Measurements from ENCODE around the gene MFSD11. TPM values are rescaled to one million over a fixed set of nuclear protein-coding genes. Genes with fewer than 3 reads are reported as not detected.

Gene MFSD11
- total and polyA plus RNA-seq, 2 of the 8 experiments (the other 6 are each of a cell fraction or from before 2014, with no cell fraction given): 17.7 to 19.8 TPM

- Histone ChIP-seq H3K4me1 (replicated peaks in 1 of 4; ENCODE audit: control insufficient read depth in 3 of 4, insufficient read depth in 4 of 4, low read length in 3 of 4) (peaks cover 0 to 9% (median 2%) of the 10 kb centered on the region in 4 experiments; a peak in 5 of 7 replicates), H3K23me2 (ENCODE audit: low read depth, low read length) (peaks cover 11% of the 10 kb centered on the region), H3K4me2 (ENCODE audit: insufficient read depth in 1 of 2, low read depth in 2 of 2, low read length in 2 of 2) (peak overlapping the region; percentile 83 to 85), H3K9ac (replicated peaks in 1 of 4; ENCODE audit: extremely low read depth in 1 of 4, low read depth in 3 of 4, low read length in 3 of 4) (peak overlapping the region; percentile 50 to 71 (median 61); a peak in 6 of 7 replicates), H3K27ac (ENCODE audit: low read depth, low read length) (peak overlapping the region; percentile 71; the same call in 1 of the 2 replicates), H2BK12ac (ENCODE audit: low read depth, low read length) (no peak overlapping the region), H3K9me3 (ENCODE audit: insufficient read depth in 2 of 2, low read depth in 1 of 2, low read length in 1 of 2) (no peaks in the 10 kb centered on the region), H2BK20ac (ENCODE audit: low read length) (no peak overlapping the region), H3K36me3 (ENCODE audit: control insufficient read depth in 2 of 4, insufficient read depth in 4 of 4, low read length in 3 of 4) (peaks cover 8 to 27% (median 19%) of the 10 kb centered on the region in 4 experiments; a peak in 6 of 8 replicates), H4K8ac (ENCODE audit: extremely low read depth, insufficient read depth, low read length) (no peak overlapping the region), H4K5ac (ENCODE audit: insufficient read length, low read depth, low read length) (no peak overlapping the region), H3K56ac (replicated peaks; ENCODE audit: insufficient read length, low read depth, low read length) (peak overlapping the region; percentile 59), H3K14ac (ENCODE audit: insufficient read length) (no peak overlapping the region), H2AFZ (ENCODE audit: low read length) (no peak overlapping the region), H3K27me3 (replicated peaks in 1 of 4; ENCODE audit: control insufficient read depth in 3 of 4, extremely low read depth in 1 of 4, insufficient read depth in 3 of 4, low read length in 3 of 4) (no peaks in the 10 kb centered on the region; a peak in 2 of 7 replicates), H3K79me1 (ENCODE audit: low read depth, low read length) (peaks cover 7% of the 10 kb centered on the region), H4K91ac (replicated peaks; ENCODE audit: insufficient read length, low read length) (no peak overlapping the region), H2AK5ac (ENCODE audit: low read depth, low read length) (no peak overlapping the region), H2BK120ac (replicated peaks; ENCODE audit: low read depth, low read length) (no peak overlapping the region), H3K18ac (ENCODE audit: extremely low read depth, low read length) (no peak overlapping the region), H3K4ac (replicated peaks; ENCODE audit: insufficient read length, low read depth, low read length) (no peak overlapping the region), H3K4me3 (ENCODE audit: extremely low read depth in 1 of 4, insufficient read depth in 2 of 4, low read depth in 3 of 4, low read length in 4 of 4) (peak overlapping the region; percentile 68 to 99 (median 81)), H3K23ac (ENCODE audit: insufficient read length) (no peak overlapping the region), H2BK15ac (ENCODE audit: low read length) (no peak overlapping the region), H3K79me2 (ENCODE audit: control insufficient read depth in 1 of 2, insufficient read depth in 2 of 2, low read length in 2 of 2) (peaks cover 0 to 34% of the 10 kb centered on the region in 2 experiments; a peak in 2 of 4 replicates), H2BK5ac (ENCODE audit: low read depth, low read length) (no peak overlapping the region), H4K20me1 (replicated peaks in 1 of 2; ENCODE audit: control insufficient read depth in 1 of 2, insufficient read depth in 2 of 2, low read length in 2 of 2) (peaks cover 0 to 10% of the 10 kb centered on the region in 2 experiments)
- 37% methylated on average over 21 of the region's 38 CpGs; no CpG with 5 or more reads in 1 of the 2 experiments for WGBS, 2 experiments (ENCODE audit: extremely low coverage in 1 of 2, insufficient coverage in 1 of 2, insufficient read length in 1 of 2, insufficient replicate concordance in 2 of 2, low coverage in 1 of 2, low lambda C conversion rate in 2 of 2, missing lambda C conversion rate in 1 of 2)
- POLR2A ChIA-PET (ENCODE audit: partially characterized antibody): interaction anchor here (0.8 to 8.4 kb wide), 6 partner anchors 8 to 168 kb away, joined by 3 to 181 read pairs (median 4); partner anchors contain the start of genes MFSD11, MXRA7 and SRSF2
- CTCF ChIA-PET (ENCODE audit: partially characterized antibody): interaction anchor here (1.6 to 2.3 kb wide), 3 partner anchors 9 to 41 kb away, joined by 4 to 13 read pairs (median 7); no protein-coding TSS in a partner anchor
- DNase-seq (ENCODE audit: low read depth in 1 of 2, low spot score in 2 of 2) (no peak), FAIRE-seq (no peak)
- TF ChIP-seq HDAC2 (IDR thresholded peaks at IDR 0.05; ENCODE audit: borderline replicate concordance in 1 of 2, low read depth in 2 of 2, low read length in 2 of 2): 0 out of 4 replicates have a peak, but pooled peaks of 1 of the 2 experiments have one; percentile 73
- peak; percentile 3; the same call in 1 of the 2 replicates for TF ChIP-seq RBBP5 (IDR thresholded peaks at IDR 0.05; ENCODE audit: borderline replicate concordance, low read depth, low read length)
- no peak for TF ChIP-seq SP2 (IDR thresholded peaks at IDR 0.05; ENCODE audit: low read length)
- TF ChIP-seq EGR1 (IDR thresholded peaks at IDR 0.05; ENCODE audit: borderline replicate concordance, low read depth, low read length): no peak
- TF ChIP-seq EZH2 (IDR thresholded peaks at IDR 0.05; ENCODE audit: low read depth, low read length, severe bottlenecking): no peak
- TF ChIP-seq HDAC6 (IDR thresholded peaks at IDR 0.05; ENCODE audit: low read depth, low read length): no peak
- no peak for TF ChIP-seq SP4 (IDR thresholded peaks at IDR 0.05; ENCODE audit: low read length)
- TF ChIP-seq TBP (IDR thresholded peaks at IDR 0.05; ENCODE audit: low read depth, low read length): no peak
- no peak for TF ChIP-seq SIRT6 (IDR thresholded peaks at IDR 0.05; ENCODE audit: low read length)
These were observed 12.2 kb upstream of the MFSD11 start for GRCh38 chr17:76725580-76726230.
